ENCODE results near the gene TUBA1C. TPM values are rescaled to one million over a fixed set of nuclear protein-coding genes. Genes with fewer than 3 reads are reported as not detected.
"Not testable (repeated sequence)": the region's sequence is repeated elsewhere in the genome, so short reads cannot be mapped to it uniquely, and the experiment has no call there.

TUBA1C gene
- total RNA-seq, 1 donor from 2014 or later = 402 TPM

GRCh38 chr12:49305762-49306510 is 41.1 kb downstream of the TUBA1C start:
- H3K4me2 ChIP-seq = no peak overlapping the region
- no peaks in the 10 kb centered on the region for H3K4me1 ChIP-seq
- H3F3A ChIP-seq (ENCODE audit: low read depth) = no peaks in the 10 kb centered on the region
- no peaks in the 10 kb centered on the region for H3K36me3 Mint-ChIP-seq
- no peaks in the 10 kb centered on the region for H3K36me3 ChIP-seq
- H3K9ac ChIP-seq = no peak overlapping the region
- H2AFZ ChIP-seq (replicated peaks) = no peak overlapping the region
- H3K27ac ChIP-seq = no peak overlapping the region
- H3K27me3 ChIP-seq = peaks cover 41% of the 10 kb centered on the region
- no peak overlapping the region for H3K4me3 Mint-ChIP-seq
- H3K4me1 Mint-ChIP-seq = no peaks in the 10 kb centered on the region
- no peaks in the 10 kb centered on the region for H4K20me1 ChIP-seq (ENCODE audit: low read depth)
- H3K9me3 Mint-ChIP-seq = no peaks in the 10 kb centered on the region
- H3K79me2 ChIP-seq (ENCODE audit: low read depth) = no peaks in the 10 kb centered on the region
- H3K9me3 ChIP-seq (ENCODE audit: low read depth) = no peaks in the 10 kb centered on the region
- peaks cover 12% of the 10 kb centered on the region for H3K27me3 Mint-ChIP-seq (ENCODE audit: insufficient read depth, low read depth)
- H3K27ac Mint-ChIP-seq = no peak overlapping the region
- no peak for TF ChIP-seq EZH2phosphoT487 (IDR thresholded peaks at IDR 0.05)
- no peak for TF ChIP-seq CTCF (IDR thresholded peaks at IDR 0.05)
- no peak for TF ChIP-seq EZH2 (IDR thresholded peaks at IDR 0.05)
- H3K4me3 ChIP-seq = no peak overlapping the region
- no peak for DNase-seq (ENCODE audit: low spot score)

GRCh38 chr12:49309386-49309785 is 44.5 kb downstream of the TUBA1C start:
- no peaks in the 10 kb centered on the region for H3K36me3 Mint-ChIP-seq
- H3K27me3 ChIP-seq = peaks cover 18% of the 10 kb centered on the region
- H3K4me1 ChIP-seq = no peaks in the 10 kb centered on the region
- H3K9me3 ChIP-seq (ENCODE audit: low read depth) = no peaks in the 10 kb centered on the region
- no peak overlapping the region for H3K27ac Mint-ChIP-seq
- no peaks in the 10 kb centered on the region for H3F3A ChIP-seq (ENCODE audit: low read depth)
- no peaks in the 10 kb centered on the region for H3K36me3 ChIP-seq
- DNase-seq (ENCODE audit: low spot score) = no peak
- no peaks in the 10 kb centered on the region for H3K79me2 ChIP-seq (ENCODE audit: low read depth)
- H3K27me3 Mint-ChIP-seq (ENCODE audit: insufficient read depth, low read depth) = peaks cover 13% of the 10 kb centered on the region
- TF ChIP-seq EZH2 (IDR thresholded peaks at IDR 0.05) (no peak), CTCF (IDR thresholded peaks at IDR 0.05) (no peak), EZH2phosphoT487 (IDR thresholded peaks at IDR 0.05) (no peak)
- H3K9me3 Mint-ChIP-seq = no peaks in the 10 kb centered on the region
- no peak overlapping the region for H3K4me3 Mint-ChIP-seq
- no peak overlapping the region for H3K4me2 ChIP-seq
- no peaks in the 10 kb centered on the region for H4K20me1 ChIP-seq (ENCODE audit: low read depth)
- H2AFZ ChIP-seq (replicated peaks) = no peak overlapping the region
- no peak overlapping the region for H3K27ac ChIP-seq
- H3K4me1 Mint-ChIP-seq = no peaks in the 10 kb centered on the region
- H3K4me3 ChIP-seq = no peak overlapping the region
- H3K9ac ChIP-seq = no peak overlapping the region

DNA sequence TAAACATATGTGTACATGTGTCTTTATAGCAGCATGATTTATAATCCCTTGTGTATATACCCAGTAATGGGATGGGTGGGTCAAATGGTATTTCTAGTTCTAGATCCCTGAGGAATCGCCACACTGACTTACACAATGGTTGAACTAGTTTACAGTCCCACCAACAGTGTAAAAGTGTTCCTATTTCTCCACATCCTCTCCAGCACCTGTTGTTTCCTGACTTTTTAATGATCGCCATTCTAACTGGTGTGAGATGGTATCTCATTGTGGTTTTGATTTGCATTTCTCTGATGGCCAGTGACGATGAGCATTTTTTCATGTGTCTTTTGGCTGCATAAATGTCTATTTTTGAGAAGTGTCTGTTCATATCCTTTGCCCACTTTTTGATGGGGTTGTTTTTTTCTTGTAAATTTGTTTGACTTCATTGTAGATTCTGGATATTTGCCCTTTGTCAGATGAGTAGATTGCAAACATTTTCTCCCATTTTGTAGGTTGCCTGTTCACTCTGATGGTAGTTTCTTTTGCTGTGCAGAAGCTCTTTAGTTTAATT is 45.6 kb downstream of the TUBA1C start:
- not testable (repeated sequence) for H3K4me1 Mint-ChIP-seq; H4K20me1 ChIP-seq (ENCODE audit: low read depth); H3F3A ChIP-seq (ENCODE audit: low read depth); H3K4me1 ChIP-seq; H3K27me3 Mint-ChIP-seq (ENCODE audit: insufficient read depth, low read depth); H3K9me3 ChIP-seq (ENCODE audit: low read depth); H3K27ac Mint-ChIP-seq; H2AFZ ChIP-seq (replicated peaks); H3K27ac ChIP-seq; DNase-seq (ENCODE audit: low spot score); H3K9me3 Mint-ChIP-seq; H3K4me2 ChIP-seq; H3K79me2 ChIP-seq (ENCODE audit: low read depth); H3K36me3 ChIP-seq; H3K4me3 Mint-ChIP-seq; H3K9ac ChIP-seq; H3K4me3 ChIP-seq; H3K36me3 Mint-ChIP-seq
- peaks cover 17% of the 10 kb centered on the region for H3K27me3 ChIP-seq

GRCh38 chr12:49314811-49315210 is 49.9 kb downstream of the TUBA1C start:
- no peak overlapping the region for H3K4me3 ChIP-seq
- no peaks in the 10 kb centered on the region for H3K36me3 Mint-ChIP-seq
- no peaks in the 10 kb centered on the region for H3K4me1 Mint-ChIP-seq
- peaks cover 14% of the 10 kb centered on the region for H3K27me3 ChIP-seq
- no peak overlapping the region for H3K4me3 Mint-ChIP-seq
- H3K9ac ChIP-seq = no peak overlapping the region
- TF ChIP-seq EZH2 (IDR thresholded peaks at IDR 0.05) = no peak
- TF ChIP-seq EZH2phosphoT487 (IDR thresholded peaks at IDR 0.05) = no peak
- TF ChIP-seq CTCF (IDR thresholded peaks at IDR 0.05) = no peak
- DNase-seq (ENCODE audit: low spot score) = no peak
- H3K36me3 ChIP-seq = no peaks in the 10 kb centered on the region
- H3K4me1 ChIP-seq = no peaks in the 10 kb centered on the region
- H3K79me2 ChIP-seq (ENCODE audit: low read depth) = no peaks in the 10 kb centered on the region
- no peak overlapping the region for H3K27ac Mint-ChIP-seq
- no peaks in the 10 kb centered on the region for H3K9me3 ChIP-seq (ENCODE audit: low read depth)
- H3K27me3 Mint-ChIP-seq (ENCODE audit: insufficient read depth, low read depth) = peaks cover 6% of the 10 kb centered on the region
- no peaks in the 10 kb centered on the region for H3F3A ChIP-seq (ENCODE audit: low read depth)
- no peak overlapping the region for H2AFZ ChIP-seq (replicated peaks)
- H3K4me2 ChIP-seq = no peak overlapping the region
- no peaks in the 10 kb centered on the region for H4K20me1 ChIP-seq (ENCODE audit: low read depth)
- no peak overlapping the region for H3K27ac ChIP-seq
- no peaks in the 10 kb centered on the region for H3K9me3 Mint-ChIP-seq

GRCh38 chr12:49317118-49317517 is 52.2 kb downstream of the TUBA1C start:
- not testable (repeated sequence) for H3K4me2 ChIP-seq, H3K9me3 Mint-ChIP-seq, H3K4me3 Mint-ChIP-seq

More at GRCh38 chr12:49317118-49317517, 52.2 kb downstream of the TUBA1C start:
- not testable (repeated sequence) for H4K20me1 ChIP-seq (ENCODE audit: low read depth); H3K4me3 ChIP-seq; H3K36me3 Mint-ChIP-seq; DNase-seq (ENCODE audit: low spot score); H3K4me1 ChIP-seq; H3K36me3 ChIP-seq; H3K27me3 Mint-ChIP-seq (ENCODE audit: insufficient read depth, low read depth); H3K9ac ChIP-seq; H3K4me1 Mint-ChIP-seq; H3K9me3 ChIP-seq (ENCODE audit: low read depth); H3K27ac Mint-ChIP-seq; H3K27ac ChIP-seq; H3F3A ChIP-seq (ENCODE audit: low read depth); H2AFZ ChIP-seq (replicated peaks); H3K79me2 ChIP-seq (ENCODE audit: low read depth)
- peaks cover 14% of the 10 kb centered on the region for H3K27me3 ChIP-seq

Measured in neural progenitor cell (in vitro differentiated cells).